ENCODE data around the gene KRTAP9-4.
"Not testable (repeated sequence)": the region's sequence is repeated elsewhere in the genome, so short reads cannot be mapped to it uniquely, and the experiment has no call there.

The KRTAP9-4 gene, protein sequence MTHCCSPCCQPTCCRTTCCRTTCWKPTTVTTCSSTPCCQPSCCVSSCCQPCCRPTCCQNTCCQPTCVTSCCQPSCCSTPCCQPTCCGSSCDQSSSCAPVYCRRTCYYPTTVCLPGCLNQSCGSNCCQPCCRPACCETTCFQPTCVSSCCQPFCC

DNA sequence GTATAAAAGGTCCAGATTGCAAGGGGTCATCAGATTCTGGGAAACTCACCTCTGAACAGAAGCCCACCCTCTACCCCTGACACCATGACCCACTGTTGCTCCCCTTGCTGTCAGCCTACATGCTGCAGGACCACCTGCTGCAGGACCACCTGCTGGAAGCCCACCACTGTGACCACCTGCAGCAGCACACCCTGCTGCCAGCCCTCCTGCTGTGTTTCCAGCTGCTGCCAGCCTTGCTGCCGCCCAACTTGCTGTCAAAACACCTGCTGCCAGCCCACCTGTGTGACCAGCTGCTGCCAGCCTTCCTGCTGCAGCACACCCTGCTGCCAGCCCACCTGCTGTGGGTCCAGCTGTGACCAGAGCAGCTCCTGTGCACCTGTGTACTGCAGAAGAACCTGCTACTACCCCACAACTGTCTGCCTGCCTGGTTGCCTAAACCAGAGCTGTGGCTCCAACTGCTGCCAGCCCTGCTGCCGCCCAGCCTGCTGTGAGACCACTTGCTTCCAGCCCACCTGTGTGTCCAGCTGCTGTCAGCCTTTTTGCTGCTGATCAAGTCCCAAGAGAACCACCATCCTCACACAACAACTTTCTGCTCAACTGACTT is at the start of gene KRTAP9-4:
KRTAP9-4 (plus strand) TSS at position 51 of the 604 bp plus-strand sequence; CDS start at position 85, 34 bp downstream.
- DNase-seq = not testable (repeated sequence)

DNA sequence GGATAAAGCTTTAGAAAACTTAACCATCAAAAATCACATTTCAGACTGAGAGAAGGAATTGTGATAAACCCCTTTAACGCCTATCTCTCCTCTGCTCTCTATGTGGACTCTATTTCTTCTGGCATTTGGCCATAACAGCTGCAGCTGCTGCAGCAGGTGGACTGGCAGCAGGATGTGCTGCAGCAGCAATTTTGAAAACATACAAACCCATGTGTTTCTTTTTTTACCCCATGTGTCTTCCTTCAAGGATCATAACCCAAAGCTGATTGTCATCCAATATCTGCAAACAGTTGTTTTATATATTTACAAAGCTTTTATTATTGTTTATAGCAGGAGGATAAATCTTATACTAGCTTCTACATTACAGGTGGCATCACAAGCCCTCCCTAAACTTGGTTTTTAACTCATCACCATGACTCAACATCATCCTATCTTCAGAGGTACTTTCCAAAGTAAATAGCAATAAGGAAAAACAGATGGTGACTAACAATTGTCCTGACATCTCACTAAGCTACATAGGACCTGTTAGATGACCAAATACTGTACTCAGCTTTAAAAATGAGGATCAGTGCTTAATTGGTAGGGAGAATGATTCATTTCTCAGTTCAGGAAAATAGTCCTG is 37.5 kb upstream of the KRTAP9-4 start:
- DNase-seq = peak; percentile 7

DNA sequence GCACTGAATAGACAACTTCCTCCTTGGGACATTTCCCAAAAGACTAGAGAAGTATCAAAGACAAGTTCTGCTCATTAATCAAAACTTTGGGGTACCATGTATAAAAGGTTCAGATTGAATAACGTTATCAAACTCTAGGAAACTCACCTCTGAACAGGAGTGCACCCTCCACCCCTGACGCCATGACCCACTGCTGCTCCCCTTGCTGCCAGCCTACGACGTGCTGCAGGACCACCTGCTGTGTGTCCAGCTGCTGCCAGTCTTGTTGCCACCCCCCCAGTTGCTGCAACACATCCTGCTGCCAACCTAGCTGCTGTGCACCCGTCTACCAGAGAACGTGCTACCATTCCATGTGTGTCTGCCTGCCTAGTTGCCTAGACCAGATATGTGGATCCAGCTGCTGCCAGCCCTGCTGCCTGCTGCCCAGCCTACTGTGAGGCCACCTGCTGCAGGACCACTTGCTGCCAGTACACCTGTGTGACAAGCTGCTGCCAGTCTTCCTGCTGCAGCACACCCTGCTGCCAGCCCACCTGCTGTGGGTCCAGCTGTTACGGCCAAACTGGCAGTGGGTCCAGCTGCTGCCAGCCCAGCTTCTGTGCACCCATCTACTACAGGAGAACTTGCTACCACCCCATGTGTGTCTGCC is 36.8 kb upstream of the KRTAP9-4 start:
- DNase-seq = no peak

DNA sequence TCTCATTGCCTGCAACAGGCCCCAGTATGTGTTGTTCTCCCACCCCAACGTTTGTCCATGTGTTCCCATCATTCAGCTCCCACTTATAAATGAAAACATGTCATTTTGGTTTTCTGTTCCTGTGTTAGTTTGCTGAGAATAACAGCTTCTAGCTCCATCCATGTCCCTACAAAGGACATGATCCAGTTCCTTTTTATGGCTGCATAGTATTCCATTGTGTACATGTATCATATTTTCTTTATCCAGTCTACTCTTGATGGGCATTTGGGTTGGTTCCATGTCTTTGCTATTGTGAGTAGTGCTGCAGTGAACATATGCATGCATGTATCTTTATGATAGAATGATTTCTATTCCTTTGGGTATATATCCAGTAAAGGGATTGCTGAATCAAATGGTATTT is 33.8 kb upstream of the KRTAP9-4 start:
- DNase-seq = no peak

DNA sequence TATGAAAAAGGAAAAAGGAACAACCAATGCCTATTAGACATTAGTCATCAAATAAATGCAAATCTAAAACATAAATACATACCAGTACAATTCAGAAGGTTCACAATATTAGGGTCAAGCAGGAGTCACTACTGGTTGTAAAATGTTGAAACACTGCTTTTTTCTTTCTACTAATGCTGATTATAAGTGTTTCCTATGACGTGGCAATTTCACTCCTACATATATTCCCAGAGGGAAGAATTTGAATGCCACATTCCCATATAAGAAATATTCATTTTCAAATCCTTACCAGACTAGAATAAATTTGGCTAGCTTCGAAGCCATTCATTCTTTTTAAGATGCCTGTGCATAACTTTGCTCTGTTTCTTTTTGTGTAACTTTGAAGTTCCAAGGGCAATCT is 25.7 kb upstream of the KRTAP9-4 start:
- DNase-seq = no peak

DNA sequence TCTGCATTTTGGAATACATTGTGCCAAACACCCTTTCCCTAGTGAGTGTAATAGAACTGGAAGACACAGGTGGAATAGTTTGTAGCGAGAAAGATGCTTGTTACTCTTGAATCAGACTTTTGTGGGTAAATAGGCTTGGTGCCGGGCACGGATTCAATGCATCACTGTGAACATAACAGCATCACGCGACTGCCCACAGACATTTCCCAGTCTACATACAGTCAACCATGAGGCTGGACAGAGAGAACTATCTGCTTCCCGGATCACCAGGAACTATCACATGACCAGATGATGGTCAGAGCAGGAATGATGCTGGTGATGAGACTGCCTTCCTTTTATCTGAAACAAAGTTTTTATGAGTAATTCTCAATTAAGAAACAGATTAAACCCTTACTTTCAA is 23.4 kb upstream of the KRTAP9-4 start:
- no peak for DNase-seq

DNA sequence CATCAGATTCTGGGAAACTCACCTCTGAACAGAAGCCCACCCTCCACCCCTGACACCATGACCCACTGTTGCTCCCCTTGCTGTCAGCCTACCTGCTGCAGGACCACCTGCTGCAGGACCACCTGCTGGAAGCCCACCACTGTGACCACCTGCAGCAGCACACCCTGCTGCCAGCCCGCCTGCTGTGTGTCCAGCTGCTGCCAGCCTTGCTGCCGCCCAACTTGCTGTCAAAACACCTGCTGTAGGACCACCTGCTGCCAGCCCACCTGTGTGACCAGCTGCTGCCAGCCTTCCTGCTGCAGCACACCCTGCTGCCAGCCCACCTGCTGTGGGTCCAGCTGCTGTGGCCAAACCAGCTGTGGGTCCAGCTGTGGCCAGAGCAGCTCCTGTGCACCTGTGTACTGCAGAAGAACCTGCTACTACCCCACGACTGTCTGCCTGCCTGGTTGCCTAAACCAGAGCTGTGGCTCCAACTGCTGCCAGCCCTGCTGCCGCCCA is 22.8 kb upstream of the KRTAP9-4 start, which contains the start of gene KRTAP9-2:
KRTAP9-2 (plus strand) TSS at position 51 of the 498 bp plus-strand sequence; CDS start at position 58, 7 bp downstream.
- not testable (repeated sequence) for DNase-seq

DNA sequence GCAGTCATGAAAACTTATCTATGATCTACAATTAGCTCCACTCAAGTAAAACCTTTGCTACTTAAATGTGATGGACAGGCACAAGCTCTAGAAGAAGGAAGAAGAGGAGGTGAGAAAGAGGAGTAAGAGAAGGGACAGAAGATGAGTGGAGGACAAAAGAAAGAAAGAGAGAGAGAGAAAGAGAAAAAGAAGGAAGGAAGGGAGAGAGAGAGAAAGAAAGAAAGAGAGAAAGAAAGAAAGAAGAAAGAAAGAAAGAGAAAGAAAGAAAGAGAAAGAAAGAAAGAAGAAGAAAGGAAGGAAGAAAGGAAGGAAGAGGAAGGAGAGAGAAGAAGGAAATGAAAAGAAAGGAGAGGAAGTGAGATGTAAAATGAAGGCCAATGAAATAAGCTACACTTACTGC is 19.4 kb upstream of the KRTAP9-4 start:
- no peak for DNase-seq

DNA sequence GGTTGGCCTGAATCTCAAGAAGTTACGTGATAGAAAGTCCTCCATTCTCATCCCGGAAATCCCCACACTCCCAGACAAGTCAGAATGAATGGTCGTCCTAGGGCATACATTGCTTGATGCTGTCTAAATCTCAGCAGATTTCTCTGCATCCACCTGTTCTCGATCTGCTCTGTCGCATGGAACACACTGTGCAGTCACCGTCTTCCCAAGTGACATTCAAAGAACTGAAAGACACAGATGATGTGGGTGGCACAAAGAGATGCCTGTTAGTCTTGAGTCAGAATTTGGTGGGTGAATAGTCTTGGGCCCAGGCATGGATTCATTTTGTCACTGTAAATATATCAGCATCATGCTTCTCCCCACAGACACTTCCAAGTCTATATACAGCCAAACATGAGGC is 17.8 kb upstream of the KRTAP9-4 start:
- DNase-seq = no peak

DNA sequence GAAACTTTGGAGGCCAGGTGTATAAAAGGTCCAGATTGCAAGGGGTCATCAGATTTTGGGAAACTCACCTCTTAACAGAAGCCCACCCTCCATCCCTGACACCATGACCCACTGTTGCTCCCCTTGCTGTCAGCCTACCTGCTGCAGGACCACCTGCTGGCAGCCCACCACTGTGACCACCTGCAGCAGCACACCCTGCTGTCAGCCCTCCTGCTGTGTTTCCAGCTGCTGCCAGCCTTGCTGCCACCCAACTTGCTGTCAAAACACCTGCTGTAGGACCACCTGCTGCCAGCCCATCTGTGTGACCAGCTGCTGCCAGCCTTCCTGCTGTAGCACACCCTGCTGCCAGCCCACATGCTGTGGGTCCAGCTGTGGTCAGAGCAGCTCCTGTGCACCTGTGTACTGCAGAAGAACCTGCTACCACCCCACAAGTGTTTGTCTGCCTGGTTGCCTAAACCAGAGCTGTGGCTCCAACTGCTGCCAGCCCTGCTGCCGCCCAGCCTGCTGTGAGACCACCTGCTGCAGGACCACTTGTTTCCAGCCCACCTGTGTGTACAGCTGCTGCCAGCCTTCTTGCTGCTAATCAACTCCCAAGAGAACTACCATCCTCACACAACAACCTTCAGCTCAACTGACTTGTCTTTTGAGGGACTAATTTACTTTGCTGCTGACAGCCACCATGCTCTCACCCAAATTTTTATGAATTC is 16.9 kb upstream of the KRTAP9-4 start, which contains the start of gene KRTAP9-3:
KRTAP9-3 (plus strand) TSS at position 51 of the 707 bp plus-strand sequence; CDS start at position 104, 53 bp downstream.
- DNase-seq = not testable (repeated sequence)

DNA sequence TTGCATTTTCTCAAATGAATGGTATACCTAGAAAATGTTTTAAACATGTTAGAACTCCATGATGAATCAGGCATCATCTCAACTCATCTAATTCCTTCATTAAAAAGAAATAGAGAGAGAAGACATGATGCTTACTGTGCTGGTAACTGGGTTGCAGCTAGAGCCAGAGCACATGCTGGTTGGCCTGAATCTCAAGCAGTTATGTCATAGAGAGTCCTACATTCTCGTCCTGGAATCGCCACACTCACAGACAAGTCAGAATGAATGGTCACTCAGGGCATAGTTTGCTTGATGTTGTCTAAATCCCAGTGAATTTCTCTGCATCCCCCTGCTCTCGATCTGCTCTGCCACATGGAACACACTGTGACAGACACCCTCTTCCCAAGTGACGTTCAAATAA is 12.4 kb upstream of the KRTAP9-4 start:
- DNase-seq = not testable (repeated sequence)

DNA sequence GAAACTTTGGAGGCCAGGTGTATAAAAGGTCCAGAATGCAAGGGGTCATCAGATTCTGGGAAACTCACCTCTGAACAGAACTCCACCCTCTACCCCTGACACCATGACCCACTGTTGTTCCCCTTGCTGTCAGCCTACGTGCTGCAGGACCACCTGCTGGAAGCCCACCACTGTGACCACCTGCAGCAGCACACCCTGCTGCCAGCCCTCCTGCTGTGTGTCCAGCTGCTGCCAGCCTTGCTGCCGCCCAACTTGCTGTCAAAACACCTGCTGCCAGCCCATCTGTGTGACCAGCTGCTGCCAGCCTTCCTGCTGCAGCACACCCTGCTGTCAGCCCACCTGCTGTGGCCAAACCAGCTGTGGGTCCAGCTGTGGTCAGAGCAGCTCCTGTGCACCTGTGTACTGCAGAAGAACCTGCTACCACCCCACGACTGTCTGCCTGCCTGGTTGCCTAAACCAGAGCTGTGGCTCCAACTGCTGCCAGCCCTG is 11.5 kb upstream of the KRTAP9-4 start, which contains the start of gene KRTAP9-8:
KRTAP9-8 (plus strand) TSS at position 51 of the 489 bp plus-strand sequence; CDS start at position 104, 53 bp downstream.
- DNase-seq = not testable (repeated sequence)

DNA sequence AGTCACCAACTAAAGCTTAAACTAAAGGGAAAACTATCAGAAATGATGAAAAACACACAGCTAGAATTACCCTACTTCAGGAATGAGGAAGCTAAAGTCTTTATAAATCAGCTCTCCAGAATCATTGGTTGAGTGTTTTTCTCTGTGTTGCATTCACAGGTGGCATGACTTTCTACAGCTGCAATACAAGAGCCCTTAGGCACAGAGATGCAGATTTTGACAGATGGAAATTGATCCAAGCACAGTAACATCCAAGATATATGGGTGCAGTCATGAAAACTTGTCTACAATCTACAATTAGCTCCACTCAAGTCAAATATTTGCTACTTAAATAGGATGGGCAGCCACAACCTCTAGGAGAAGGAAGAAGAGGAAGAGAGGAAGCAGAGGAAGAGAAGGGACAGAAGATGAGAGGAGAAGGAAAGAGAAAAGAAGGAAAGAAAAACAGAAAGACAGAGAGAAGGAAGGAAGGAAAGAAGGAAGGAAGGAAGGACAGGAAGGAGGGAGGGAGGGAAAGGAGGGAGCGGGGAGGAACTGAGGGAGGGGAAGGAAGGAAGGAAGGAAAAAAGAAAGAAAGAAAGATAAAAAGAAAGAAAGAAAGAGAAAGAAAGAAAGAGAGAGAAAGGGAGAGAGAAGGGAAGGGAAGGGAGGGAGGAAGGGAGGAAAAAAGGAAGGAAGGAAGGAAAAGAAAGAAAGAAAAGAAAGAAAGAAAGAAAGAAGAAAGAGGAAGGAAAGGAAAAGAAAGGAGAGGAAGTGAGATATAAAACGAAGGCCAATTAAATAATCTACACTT is 2.3 kb upstream of the KRTAP9-4 start:
- not testable (repeated sequence) for DNase-seq

DNA sequence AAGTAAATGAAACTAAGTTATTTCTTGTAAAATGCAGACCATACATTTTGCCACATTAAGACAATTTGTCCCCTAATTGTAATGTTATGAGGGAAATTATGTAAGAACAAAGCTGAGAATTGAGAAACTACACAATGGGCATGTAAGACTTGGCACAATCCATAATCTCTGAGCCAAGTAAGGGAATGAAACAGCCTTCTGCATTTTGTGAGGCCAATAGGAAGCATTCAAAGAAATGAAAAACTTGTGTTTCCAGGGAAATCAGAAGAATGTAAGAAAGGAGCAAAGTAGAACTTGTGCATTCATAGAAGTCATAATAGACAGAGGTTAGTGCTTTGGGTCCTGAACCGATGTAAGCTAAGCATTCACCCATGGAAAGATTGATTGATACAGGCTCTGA is 1.8 kb downstream of the KRTAP9-4 start:
- DNase-seq = no peak

DNA sequence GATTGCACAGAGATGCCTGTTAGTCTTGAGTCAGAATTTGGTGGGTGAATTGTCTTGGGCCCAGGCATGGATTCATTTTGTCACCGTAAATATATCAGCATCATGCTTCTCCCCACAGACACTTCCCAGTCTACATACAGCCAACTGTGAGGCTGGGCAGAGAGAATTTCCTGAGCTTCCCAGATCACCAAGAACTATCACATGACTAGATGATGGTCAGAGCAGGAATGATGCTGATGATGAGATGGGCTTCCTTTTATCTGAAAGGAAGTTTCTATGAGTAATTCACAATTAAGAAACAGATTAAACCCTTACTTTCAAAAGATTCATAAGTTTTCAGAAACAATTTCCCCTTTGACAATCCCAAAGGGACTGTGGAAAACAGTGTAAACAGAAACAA is 5.4 kb downstream of the KRTAP9-4 start:
- DNase-seq = no peak

DNA sequence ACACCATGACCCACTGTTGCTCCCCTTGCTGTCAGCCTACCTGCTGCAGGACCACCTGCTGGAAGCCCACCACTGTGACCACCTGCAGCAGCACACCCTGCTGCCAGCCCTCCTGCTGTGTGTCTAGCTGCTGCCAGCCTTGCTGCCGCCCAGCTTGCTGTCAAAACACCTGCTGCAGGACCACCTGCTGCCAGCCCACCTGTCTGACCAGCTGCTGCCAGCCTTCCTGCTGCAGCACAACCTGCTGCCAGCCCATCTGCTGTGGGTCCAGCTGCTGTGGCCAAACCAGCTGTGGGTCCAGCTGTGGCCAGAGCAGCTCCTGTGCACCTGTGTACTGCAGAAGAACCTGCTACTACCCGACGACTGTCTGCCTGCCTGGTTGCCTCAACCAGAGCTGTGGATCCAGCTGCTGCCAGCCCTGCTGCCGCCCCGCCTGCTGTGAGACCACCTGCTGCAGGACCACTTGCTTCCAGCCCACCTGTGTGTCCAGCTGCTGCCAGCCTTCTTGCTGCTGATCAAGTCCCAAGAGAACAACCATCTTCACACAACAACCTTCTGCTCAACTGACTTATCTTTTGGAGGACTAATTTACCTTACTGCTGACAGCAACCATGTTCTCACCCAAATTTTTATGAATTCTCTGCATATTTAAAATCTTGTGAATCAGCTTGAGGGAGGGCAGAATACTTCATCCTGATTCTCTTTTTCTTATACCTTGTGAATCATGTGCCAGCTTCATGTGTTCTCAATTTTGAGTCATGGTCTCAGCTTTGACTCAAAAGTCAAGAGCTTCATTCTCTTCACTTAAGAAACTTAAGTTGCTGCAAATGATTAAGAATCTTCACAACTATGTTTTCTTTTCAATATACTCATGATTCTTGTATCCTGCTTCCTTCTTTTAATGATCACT is 6.1 kb downstream of the KRTAP9-4 start, which contains the start of gene KRTAP9-9:
KRTAP9-9 (plus strand) TSS at position 4 of the 910 bp plus-strand sequence.
- DNase-seq = not testable (repeated sequence)

DNA sequence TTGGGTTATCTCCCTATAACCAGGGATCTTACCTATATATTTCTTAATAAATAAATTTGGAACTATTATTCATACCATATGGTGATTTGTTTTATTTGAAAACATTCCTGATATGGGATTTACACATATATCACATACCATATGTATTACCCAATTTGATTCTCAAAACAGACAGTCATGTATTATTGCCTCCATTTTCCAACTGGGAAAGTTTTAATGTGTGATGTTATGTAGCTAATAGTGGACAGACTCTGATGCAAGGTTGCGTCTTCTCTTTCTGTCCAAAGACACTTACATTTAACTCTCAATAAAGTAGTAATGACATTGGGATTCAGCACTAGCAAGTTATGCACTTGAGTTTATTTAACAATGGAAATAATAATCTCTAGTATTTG is 6.8 kb downstream of the KRTAP9-4 start:
- DNase-seq = no peak

DNA sequence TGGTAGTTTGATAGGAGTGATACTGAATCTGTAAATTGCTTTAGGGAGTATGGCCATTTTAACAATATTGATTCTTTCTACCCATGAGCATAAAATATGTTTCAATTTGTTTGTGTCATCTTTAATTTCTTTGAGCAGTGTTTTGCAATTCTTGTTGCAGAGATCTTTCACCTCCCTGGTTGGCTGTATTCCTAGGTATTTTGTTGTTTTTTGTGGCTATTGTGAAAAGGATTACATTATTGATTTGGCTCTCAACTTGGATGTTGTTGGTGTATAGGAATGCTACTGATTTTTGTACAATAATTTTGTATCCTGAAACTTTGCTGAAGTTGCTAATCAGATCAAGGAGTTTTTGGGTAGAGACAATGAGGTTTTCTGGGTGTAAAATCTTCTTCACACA is 8.9 kb downstream of the KRTAP9-4 start:
- no peak for DNase-seq

DNA sequence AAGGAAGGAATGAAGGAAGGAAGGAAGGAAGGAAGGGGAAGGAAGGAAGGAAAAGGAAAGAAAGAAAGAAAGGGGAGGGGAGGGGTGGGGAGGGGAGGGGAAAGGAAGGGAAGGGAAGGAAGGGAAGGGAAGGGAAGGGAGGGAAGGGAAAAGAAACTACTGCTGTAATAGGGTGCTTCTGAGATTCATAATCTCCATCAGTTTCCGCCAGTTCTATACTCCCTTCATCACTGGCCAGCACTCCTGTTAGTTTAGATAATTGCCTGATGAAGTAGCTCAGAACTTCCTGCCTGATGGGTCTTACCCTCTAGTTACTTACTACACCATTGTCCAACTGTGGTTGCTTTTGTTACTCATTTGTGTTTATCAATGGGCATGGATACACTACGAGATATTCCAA is 13.7 kb downstream of the KRTAP9-4 start:
- no peak for DNase-seq

DNA sequence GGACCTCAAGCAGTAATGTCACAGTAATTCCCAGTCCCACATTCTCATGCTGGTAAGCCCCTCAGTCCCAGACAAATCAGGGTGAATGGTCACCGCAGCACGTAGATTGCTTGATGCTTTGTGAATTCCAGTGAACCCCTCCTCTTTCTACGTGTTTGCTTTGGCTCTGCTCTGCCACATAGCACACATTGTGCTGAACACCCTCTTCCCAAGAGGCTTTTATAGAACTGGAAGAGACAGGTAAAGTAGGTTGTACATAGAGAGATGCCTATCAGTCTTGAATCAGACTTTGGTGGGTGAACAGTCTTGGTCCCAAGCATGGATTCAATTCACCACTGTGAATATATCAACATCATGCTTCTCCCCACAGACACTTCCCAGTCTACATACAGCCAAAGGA is 15.1 kb downstream of the KRTAP9-4 start:
- DNase-seq = no peak
